GM18858 (cell line): Measurements from ENCODE around the gene MTCP1.

Experiments
- ATAC-seq: cut with Tn5 transposase; IDR thresholded peaks from one replicate; pipeline ENCODE4 v1.9.1; 2021; ENCODE audit not compliant: unreplicated experiment

Gene MTCP1

GRCh38 chrX:155070975-155071693 lies at the start of gene MTCP1, which contains the start of the genes BRCC3 and CMC4:
Gene MTCP1, minus strand, starts transcription at chrX:155071136. Its CDS starts 5,126 bp downstream, at chrX:155066010.
Gene BRCC3, plus strand, starts transcription at chrX:155071508. Its CDS starts 20 bp downstream, at chrX:155071528.
Gene CMC4, minus strand, starts transcription at chrX:155071136. Its CDS starts 7,113 bp downstream, at chrX:155064023.
- ATAC-seq = peak; percentile 61

- ATAC-seq = no peak
Measured at GRCh38 chrX:155115174-155115819, 44.4 kb upstream of the MTCP1 start.

- ATAC-seq = no peak
Measured at GRCh38 chrX:155113097-155113496, 42.2 kb upstream of the MTCP1 start.

GRCh38 chrX:155112171-155112570 lies 41.2 kb upstream of the MTCP1 start:
- ATAC-seq = no peak

GRCh38 chrX:155108427-155108826 lies 37.5 kb upstream of the MTCP1 start:
- no peak for ATAC-seq

GRCh38 chrX:155105919-155106318 lies 35.0 kb upstream of the MTCP1 start:
- no peak for ATAC-seq

GRCh38 chrX:155094468-155095061 lies 23.6 kb upstream of the MTCP1 start:
- peak; percentile 68 for ATAC-seq

GRCh38 chrX:155086961-155087735 lies 16.2 kb upstream of the MTCP1 start:
- ATAC-seq = no peak

GRCh38 chrX:155086202-155086840 lies 15.4 kb upstream of the MTCP1 start:
- ATAC-seq = no peak

- peak; percentile 3 for ATAC-seq
Measured at GRCh38 chrX:155071694-155072280, 851 bp upstream of the MTCP1 start.

- peak; percentile 8 for ATAC-seq
Measured at GRCh38 chrX:155070663-155070974, 317 bp downstream of the MTCP1 start.

GRCh38 chrX:155070038-155070437 lies 898 bp downstream of the MTCP1 start:
- ATAC-seq = no peak

GRCh38 chrX:155069414-155069813 lies 1.5 kb downstream of the MTCP1 start:
- no peak for ATAC-seq

- ATAC-seq = no peak
Measured at GRCh38 chrX:155068165-155068564, 2.8 kb downstream of the MTCP1 start.

- ATAC-seq = no peak
Measured at GRCh38 chrX:155065035-155065734, 5.8 kb downstream of the MTCP1 start.

- ATAC-seq = no peak
Measured at GRCh38 chrX:155061760-155062159, 9.2 kb downstream of the MTCP1 start.

GRCh38 chrX:155056877-155057792 lies 13.8 kb downstream of the MTCP1 start:
- ATAC-seq = peak; percentile 64

- no peak for ATAC-seq
Measured at GRCh38 chrX:155056471-155056870, 14.5 kb downstream of the MTCP1 start.

GRCh38 chrX:155055494-155055893 lies 15.4 kb downstream of the MTCP1 start:
- no peak for ATAC-seq
